HCT116 (cell line): ENCODE results near the gene CCDC17. TPM values are rescaled to one million over a fixed set of nuclear protein-coding genes. Genes with fewer than 3 reads are reported as not detected.
A peak's percentile ranks its signal among the peaks of the same experiment; 100 is the strongest.

Experiments used
- ATAC-seq: fragments of 200-7000 bp; cut with Tn5 transposase; 2 replicates; pipeline ENCODE4 v1.9.1; 2020; ENCODE audit warnings: mild to moderate bottlenecking, moderate library complexity
- BruUV-seq: library from RNA; stranded (reverse); fragments of 400-500 nt; replicated peaks from 2 replicates; lab custom pipeline; 2021; lab: Mats Ljungman, UMichigan
- CTCF ChIA-PET: fragments of 300-600 bp; sonication (Branson Sonifier 250); formaldehyde crosslinking; loops from one replicate; lab custom pipeline; 2021; ENCODE audit warnings: antibody characterized with exemption; lab: Charles Lee
- POLR2A ChIA-PET: fragments of 300-600, 350-600 bp; sonication (Branson Sonifier 250); formaldehyde crosslinking; loops from one replicate; lab custom pipeline; 2021; ENCODE audit warnings: antibody characterized with exemption; lab: Charles Lee
- RAD21 ChIA-PET, 2 experiments: fragments of 300-600 bp; sonication (Branson Sonifier 250); formaldehyde crosslinking; loops; one replicate each; lab custom pipeline; 2023; ENCODE audit warnings: low total read pairs in 2 of 2; ENCODE audit not compliant: uncharacterized antibody in 2 of 2, unreplicated experiment in 2 of 2, low non-redundant PET in 1 of 2; lab: Charles Lee
- DNase-seq: peaks from one replicate; pipeline ENCODE4 v3.0.0-alpha.2; 2010; ENCODE audit warnings: low read depth, low spot score
- H2AFZ ChIP-seq: fragments of 200-600 bp; shearing (Covaris generic), sonication (generic); 2 replicates; pipeline ENCODE4 v1.6.1; 2017; ENCODE audit warnings: low read depth, mixed run types, mixed read lengths, antibody characterized with exemption, low read length; ENCODE audit not compliant: poor library complexity, severe bottlenecking
- H3K27ac ChIP-seq: 2 replicates; pipeline ENCODE4 v1.5.1; 2012; ENCODE audit warnings: low read depth, low read length
- H3K27me3 ChIP-seq: fragments of 200-600 bp; sonication (generic); 2 replicates; pipeline ENCODE4 v1.6.1; 2016; ENCODE audit warnings: mixed run types, low read length, mixed read lengths; ENCODE audit not compliant: insufficient read depth
- H3K36me3 ChIP-seq, 2 experiments: fragments of 200-500 bp in 1 of 2; fragments of 200-600 bp in 1 of 2; sonication (Bioruptor generic) in 1 of 2; sonication (generic) in 1 of 2; 2 replicates each; pipeline versions ENCODE4 v1.5.1 to v1.6.1; 2014 to 2016; ENCODE audit warnings: low read length in 2 of 2, inconsistent platforms in 1 of 2, mixed read lengths in 1 of 2, mixed run types in 1 of 2; ENCODE audit not compliant: insufficient read depth in 2 of 2, control insufficient read depth in 1 of 2
- H3K4me1 ChIP-seq, 2 experiments: fragments of 200-600 bp in 1 of 2; sonication (generic) in 1 of 2; 2 replicates each; pipeline versions ENCODE4 v1.5.1 to v1.6.1; 2012 to 2017; ENCODE audit warnings: low read length in 2 of 2, inconsistent platforms in 1 of 2, mild to moderate bottlenecking in 1 of 2, mixed read lengths in 1 of 2, mixed run types in 1 of 2, moderate library complexity in 1 of 2; ENCODE audit not compliant: insufficient read depth in 2 of 2, control insufficient read depth in 1 of 2
- H3K4me2 ChIP-seq: fragments of 200-600 bp; sonication (generic); 2 replicates; pipeline ENCODE4 v1.6.1; 2017; ENCODE audit warnings: mixed run types, low read length, mixed read lengths
- H3K4me3 ChIP-seq, 2 experiments: fragments of 200-600 bp in 1 of 2; sonication (generic) in 1 of 2; replicated peaks in 1 of 2; 2 replicates each; pipeline ENCODE4 v1.5.1; 2011 to 2016; ENCODE audit warnings: low read length in 2 of 2, control low read depth in 1 of 2, low read depth in 1 of 2, mild to moderate bottlenecking in 1 of 2, mixed read lengths in 1 of 2, mixed run types in 1 of 2
- H3K79me2 ChIP-seq: fragments of 200-600 bp; sonication (generic); 2 replicates; pipeline ENCODE4 v1.6.1; 2017; ENCODE audit warnings: mild to moderate bottlenecking, mixed run types, low read length, moderate library complexity, mixed read lengths; ENCODE audit not compliant: insufficient read depth
- H3K9ac ChIP-seq: fragments of 200-600 bp; sonication (generic); 2 replicates; pipeline ENCODE4 v1.6.1; 2016; ENCODE audit warnings: low read length, mixed read lengths
- H3K9me2 ChIP-seq: fragments of 200-600 bp; sonication (generic), shearing (Covaris generic); 2 replicates; pipeline ENCODE4 v1.6.1; 2017; ENCODE audit warnings: mixed run types, mild to moderate bottlenecking, moderate library complexity; ENCODE audit not compliant: insufficient read depth
- H3K9me3 ChIP-seq, 2 experiments: fragments of 200-500 bp in 1 of 2; fragments of 200-600 bp in 1 of 2; sonication (Bioruptor generic) in 1 of 2; sonication (generic) in 1 of 2; 2 replicates each; pipeline ENCODE4 v1.6.1; 2014 to 2017; ENCODE audit warnings: low read length in 2 of 2, mixed read lengths in 2 of 2, inconsistent platforms in 1 of 2, low read depth in 1 of 2, mild to moderate bottlenecking in 1 of 2, mixed run types in 1 of 2, moderate library complexity in 1 of 2; ENCODE audit not compliant: control insufficient read depth in 1 of 2, insufficient read depth in 1 of 2
- H4K20me1 ChIP-seq: fragments of 200-600 bp; sonication (generic), shearing (Covaris generic); 2 replicates; pipeline ENCODE4 v1.6.1; 2017; ENCODE audit warnings: mixed run types, mild to moderate bottlenecking, moderate library complexity; ENCODE audit not compliant: insufficient read depth
- CBX3 ChIP-seq: IDR thresholded peaks from 2 replicates; pipeline ENCODE4 v1.6.1; 2012; ENCODE audit warnings: low read depth
- EGR1 ChIP-seq: IDR thresholded peaks from 2 replicates; pipeline ENCODE4 v1.6.1; 2012; ENCODE audit warnings: low read depth
- EZH2 ChIP-seq: fragments of 200-600 bp; sonication (generic); IDR thresholded peaks from 2 replicates; pipeline ENCODE4 v1.6.1; 2017; ENCODE audit warnings: antibody characterized with exemption, mixed run types
- EZH2phosphoT487 ChIP-seq: fragments of 200-600 bp; IDR thresholded peaks from 2 replicates; pipeline ENCODE4 v1.6.1; 2018; ENCODE audit warnings: antibody characterized with exemption, borderline replicate concordance
- POLR2A ChIP-seq: IDR thresholded peaks from 2 replicates; pipeline ENCODE4 v1.7.0; 2011; ENCODE audit warnings: borderline replicate concordance; ENCODE audit not compliant: insufficient read depth, insufficient read length; ENCODE audit errors: extremely low read depth
- POLR2AphosphoS5 ChIP-seq: IDR thresholded peaks from 2 replicates; pipeline ENCODE4 v1.6.1; 2011; ENCODE audit warnings: mild to moderate bottlenecking, low read depth, low read length, moderate library complexity
- SIN3A ChIP-seq: IDR thresholded peaks from 2 replicates; pipeline ENCODE4 v1.6.1; 2012; ENCODE audit warnings: low read depth
- SP1 ChIP-seq: IDR thresholded peaks from 2 replicates; pipeline ENCODE4 v1.6.1; 2012; ENCODE audit warnings: low read depth
- TCF7L2 ChIP-seq: IDR thresholded peaks from 2 replicates; pipeline ENCODE4 v1.7.0; 2011; ENCODE audit warnings: borderline replicate concordance, inconsistent platforms; ENCODE audit not compliant: insufficient read depth, insufficient read length; ENCODE audit errors: extremely low read depth
- YY1 ChIP-seq: IDR thresholded peaks from 2 replicates; pipeline ENCODE4 v1.6.1; 2011; ENCODE audit warnings: low read length, low read depth, moderate library complexity, mild to moderate bottlenecking; ENCODE audit not compliant: insufficient replicate concordance; ENCODE audit errors: extremely low read depth
- ZNF274 ChIP-seq: fragments of 200-500 bp; sonication (Bioruptor generic); IDR thresholded peaks from 2 replicates; pipeline ENCODE4 v1.6.1; 2014; ENCODE audit warnings: mild to moderate bottlenecking, low read depth, low read length, inconsistent platforms
- intact Hi-C: fragments of 100-400 bp; cut with micrococcal nuclease; formaldehyde crosslinking; loops from 2 replicates; pipeline ENCODE4 v1.10.0; 2022
- total RNA-seq: library from RNA; stranded (reverse); gene quantifications from one replicate; pipeline ENCODE4 v1.2.1, GENCODE V29; 2021; ENCODE audit not compliant: unreplicated experiment
- TF ChIP-seq, protein P1 (sequence below), 3 experiments: fragments of 200-600 bp in 1 of 3; sonication (generic) in 1 of 3; IDR thresholded peaks in 2 of 3; conservative IDR thresholded peaks in 1 of 3; 2 replicates each; pipeline ENCODE4 v1.5.1; 2012 to 2017; ENCODE audit warnings: low read depth in 2 of 3, low read length in 2 of 3, antibody characterized with exemption in 1 of 3, borderline replicate concordance in 1 of 3, control low read depth in 1 of 3, mild to moderate bottlenecking in 1 of 3, mixed read lengths in 1 of 3, mixed run types in 1 of 3, moderate library complexity in 1 of 3; ENCODE audit not compliant: insufficient read depth in 1 of 3
- TF ChIP-seq, protein P2 (sequence below): IDR thresholded peaks from 2 replicates; pipeline ENCODE4 v1.6.1; 2012
- TF ChIP-seq, protein P3 (sequence below): IDR thresholded peaks from 2 replicates; pipeline ENCODE4 v1.6.1; 2011; ENCODE audit warnings: mild to moderate bottlenecking, low read length, moderate library complexity; ENCODE audit not compliant: insufficient replicate concordance; ENCODE audit errors: extremely low read depth
- TF ChIP-seq, protein P4 (sequence below): IDR thresholded peaks from 2 replicates; pipeline ENCODE4 v1.6.1; 2012; ENCODE audit warnings: low read depth

Gene CCDC17
- total RNA-seq, 1 experiment from 2014 or later: 2.4 TPM

DNA sequence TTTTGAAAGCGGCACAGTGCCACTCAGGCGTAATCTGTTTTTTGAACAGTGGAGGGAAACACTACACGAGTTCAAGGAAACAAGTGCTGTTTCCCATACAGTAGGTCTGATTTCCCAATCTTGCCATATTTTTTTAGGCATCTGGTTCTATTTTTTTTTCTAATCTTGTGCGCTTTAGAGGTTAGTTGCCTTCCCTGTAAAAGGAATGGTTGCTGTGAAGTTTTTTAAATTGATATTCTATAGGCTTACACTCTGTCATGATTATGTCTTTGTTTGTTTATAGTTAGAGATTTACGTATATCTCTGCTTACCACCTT, 38.8 kb downstream of the CCDC17 start:
- no TSS peak for BruUV-seq
- intact Hi-C loops: loop anchor here (10.0 kb wide), 1 partner anchor 300 kb away; no protein-coding TSS in a partner anchor
- H3K9ac ChIP-seq: peak overlapping the region; percentile 99

More for the DNA sequence above, 38.8 kb downstream of the CCDC17 start:
- CTCF ChIA-PET: no interaction called here
- Histone ChIP-seq H3K27ac (peak overlapping the region; percentile 87), H4K20me1 (peaks cover 25% of the 10 kb centered on the region; the same call in 1 of the 2 replicates), H3K9me2 (no peaks in the 10 kb centered on the region), H3K4me3 (peak overlapping the region; percentile 98 to 99), H3K27me3 (no peaks in the 10 kb centered on the region), H3K79me2 (peaks cover 61% of the 10 kb centered on the region), H2AFZ (no peak overlapping the region), H3K9me3 (no peaks in the 10 kb centered on the region), H3K4me1 (peaks cover 12 to 19% of the 10 kb centered on the region in 2 experiments), H3K36me3 (peaks cover 0 to 17% of the 10 kb centered on the region in 2 experiments; a peak in 2 of 4 replicates), H3K4me2 (peak overlapping the region; percentile 98)
- DNase-seq (no peak), ATAC-seq (no peak)
- RAD21 ChIA-PET: interaction anchor here in 1 of 2 experiments (0.6 kb wide), 1 partner anchor 282 kb away, joined by 7 read pairs; no protein-coding TSS in a partner anchor
- TF ChIP-seq POLR2A (no peak), CBX3 (no peak), TCF7L2 (no peak), POLR2AphosphoS5 (no peak), EZH2 (no peak), EGR1 (no peak), SIN3A (no peak), ZNF274 (no peak), EZH2phosphoT487 (no peak), SP1 (no peak), YY1 (no peak)
- TF ChIP-seq, protein P1, sequence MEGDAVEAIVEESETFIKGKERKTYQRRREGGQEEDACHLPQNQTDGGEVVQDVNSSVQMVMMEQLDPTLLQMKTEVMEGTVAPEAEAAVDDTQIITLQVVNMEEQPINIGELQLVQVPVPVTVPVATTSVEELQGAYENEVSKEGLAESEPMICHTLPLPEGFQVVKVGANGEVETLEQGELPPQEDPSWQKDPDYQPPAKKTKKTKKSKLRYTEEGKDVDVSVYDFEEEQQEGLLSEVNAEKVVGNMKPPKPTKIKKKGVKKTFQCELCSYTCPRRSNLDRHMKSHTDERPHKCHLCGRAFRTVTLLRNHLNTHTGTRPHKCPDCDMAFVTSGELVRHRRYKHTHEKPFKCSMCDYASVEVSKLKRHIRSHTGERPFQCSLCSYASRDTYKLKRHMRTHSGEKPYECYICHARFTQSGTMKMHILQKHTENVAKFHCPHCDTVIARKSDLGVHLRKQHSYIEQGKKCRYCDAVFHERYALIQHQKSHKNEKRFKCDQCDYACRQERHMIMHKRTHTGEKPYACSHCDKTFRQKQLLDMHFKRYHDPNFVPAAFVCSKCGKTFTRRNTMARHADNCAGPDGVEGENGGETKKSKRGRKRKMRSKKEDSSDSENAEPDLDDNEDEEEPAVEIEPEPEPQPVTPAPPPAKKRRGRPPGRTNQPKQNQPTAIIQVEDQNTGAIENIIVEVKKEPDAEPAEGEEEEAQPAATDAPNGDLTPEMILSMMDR (IDR thresholded peaks at IDR 0.05 in 2 of 3, conservative IDR thresholded peaks at IDR 0.05 in 1 of 3; ENCODE audit: borderline replicate concordance in 1 of 3, insufficient read depth in 1 of 3, low read depth in 2 of 3, low read length in 2 of 3): no peak
- TF ChIP-seq, protein P2, sequence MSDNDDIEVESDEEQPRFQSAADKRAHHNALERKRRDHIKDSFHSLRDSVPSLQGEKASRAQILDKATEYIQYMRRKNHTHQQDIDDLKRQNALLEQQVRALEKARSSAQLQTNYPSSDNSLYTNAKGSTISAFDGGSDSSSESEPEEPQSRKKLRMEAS: no peak
- TF ChIP-seq, protein P3, sequence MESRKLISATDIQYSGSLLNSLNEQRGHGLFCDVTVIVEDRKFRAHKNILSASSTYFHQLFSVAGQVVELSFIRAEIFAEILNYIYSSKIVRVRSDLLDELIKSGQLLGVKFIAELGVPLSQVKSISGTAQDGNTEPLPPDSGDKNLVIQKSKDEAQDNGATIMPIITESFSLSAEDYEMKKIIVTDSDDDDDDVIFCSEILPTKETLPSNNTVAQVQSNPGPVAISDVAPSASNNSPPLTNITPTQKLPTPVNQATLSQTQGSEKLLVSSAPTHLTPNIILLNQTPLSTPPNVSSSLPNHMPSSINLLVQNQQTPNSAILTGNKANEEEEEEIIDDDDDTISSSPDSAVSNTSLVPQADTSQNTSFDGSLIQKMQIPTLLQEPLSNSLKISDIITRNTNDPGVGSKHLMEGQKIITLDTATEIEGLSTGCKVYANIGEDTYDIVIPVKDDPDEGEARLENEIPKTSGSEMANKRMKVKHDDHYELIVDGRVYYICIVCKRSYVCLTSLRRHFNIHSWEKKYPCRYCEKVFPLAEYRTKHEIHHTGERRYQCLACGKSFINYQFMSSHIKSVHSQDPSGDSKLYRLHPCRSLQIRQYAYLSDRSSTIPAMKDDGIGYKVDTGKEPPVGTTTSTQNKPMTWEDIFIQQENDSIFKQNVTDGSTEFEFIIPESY: no peak
- TF ChIP-seq, protein P4, sequence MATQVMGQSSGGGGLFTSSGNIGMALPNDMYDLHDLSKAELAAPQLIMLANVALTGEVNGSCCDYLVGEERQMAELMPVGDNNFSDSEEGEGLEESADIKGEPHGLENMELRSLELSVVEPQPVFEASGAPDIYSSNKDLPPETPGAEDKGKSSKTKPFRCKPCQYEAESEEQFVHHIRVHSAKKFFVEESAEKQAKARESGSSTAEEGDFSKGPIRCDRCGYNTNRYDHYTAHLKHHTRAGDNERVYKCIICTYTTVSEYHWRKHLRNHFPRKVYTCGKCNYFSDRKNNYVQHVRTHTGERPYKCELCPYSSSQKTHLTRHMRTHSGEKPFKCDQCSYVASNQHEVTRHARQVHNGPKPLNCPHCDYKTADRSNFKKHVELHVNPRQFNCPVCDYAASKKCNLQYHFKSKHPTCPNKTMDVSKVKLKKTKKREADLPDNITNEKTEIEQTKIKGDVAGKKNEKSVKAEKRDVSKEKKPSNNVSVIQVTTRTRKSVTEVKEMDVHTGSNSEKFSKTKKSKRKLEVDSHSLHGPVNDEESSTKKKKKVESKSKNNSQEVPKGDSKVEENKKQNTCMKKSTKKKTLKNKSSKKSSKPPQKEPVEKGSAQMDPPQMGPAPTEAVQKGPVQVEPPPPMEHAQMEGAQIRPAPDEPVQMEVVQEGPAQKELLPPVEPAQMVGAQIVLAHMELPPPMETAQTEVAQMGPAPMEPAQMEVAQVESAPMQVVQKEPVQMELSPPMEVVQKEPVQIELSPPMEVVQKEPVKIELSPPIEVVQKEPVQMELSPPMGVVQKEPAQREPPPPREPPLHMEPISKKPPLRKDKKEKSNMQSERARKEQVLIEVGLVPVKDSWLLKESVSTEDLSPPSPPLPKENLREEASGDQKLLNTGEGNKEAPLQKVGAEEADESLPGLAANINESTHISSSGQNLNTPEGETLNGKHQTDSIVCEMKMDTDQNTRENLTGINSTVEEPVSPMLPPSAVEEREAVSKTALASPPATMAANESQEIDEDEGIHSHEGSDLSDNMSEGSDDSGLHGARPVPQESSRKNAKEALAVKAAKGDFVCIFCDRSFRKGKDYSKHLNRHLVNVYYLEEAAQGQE: no peak
- POLR2A ChIA-PET: interaction anchor here (1.1 to 1.2 kb wide), 4 partner anchors 8 to 307 kb away, joined by 3 to 4 read pairs (median 3); no protein-coding TSS in a partner anchor
